Type B pancreatic cell (in vitro differentiated cells): Measurements from ENCODE around the gene TSPAN2. TPM values are rescaled to one million over a fixed set of nuclear protein-coding genes. Genes with fewer than 3 reads are reported as not detected.

Experiments used
- DNase-seq: peaks from one replicate; pipeline ENCODE4 v3.0.0; 2021; ENCODE audit warnings: mixed read lengths; ENCODE audit not compliant: unreplicated experiment; ENCODE audit errors: extremely low spot score
- H3K27ac Mint-ChIP-seq: 2 replicates; pipeline ENCODE4 v1.8.0; 2021; ENCODE audit warnings: mild to moderate bottlenecking, mixed read lengths
- H3K27me3 Mint-ChIP-seq: 2 replicates; pipeline ENCODE4 v1.8.0; 2021; ENCODE audit warnings: mixed read lengths
- H3K36me3 Mint-ChIP-seq: 2 replicates; pipeline ENCODE4 v1.8.0; 2021; ENCODE audit warnings: mixed read lengths
- H3K4me1 Mint-ChIP-seq: one replicate; pipeline ENCODE4 v1.8.0; 2021; ENCODE audit warnings: mixed read lengths; ENCODE audit not compliant: unreplicated experiment
- H3K4me3 Mint-ChIP-seq: 2 replicates; pipeline ENCODE4 v1.8.0; 2021; ENCODE audit warnings: mild to moderate bottlenecking, mixed read lengths
- H3K9me3 Mint-ChIP-seq: 2 replicates; pipeline ENCODE4 v1.8.0; 2021; ENCODE audit warnings: mixed read lengths
- CTCF ChIP-seq: fragments of 200-600 bp; sonication (generic); conservative IDR thresholded peaks from 2 replicates; pipeline ENCODE4 v1.5.0; 2021; ENCODE audit warnings: antibody characterized with exemption, mild to moderate bottlenecking
- total RNA-seq: library from RNA; stranded (reverse); gene quantifications from 2 replicates; pipeline ENCODE4 v1.2.1, GENCODE V29; 2021; ENCODE audit warnings: low replicate concordance

TSPAN2 gene
- total RNA-seq, 1 donor from 2014 or later = 29.6 TPM

- Mint-ChIP-seq H3K9me3 (no peaks in the 10 kb centered on the region), H3K4me3 (no peak overlapping the region), H3K36me3 (no peaks in the 10 kb centered on the region), H3K4me1 (no peaks in the 10 kb centered on the region), H3K27me3 (no peaks in the 10 kb centered on the region), H3K27ac (no peak overlapping the region)
- DNase-seq = no peak
- TF ChIP-seq CTCF = no peak
These were observed 52.3 kb downstream of the TSPAN2 start for GRCh38 chr1:115036814-115037507.

GRCh38 chr1:115035652-115036051 lies 53.7 kb downstream of the TSPAN2 start:
- TF ChIP-seq CTCF = no peak
- no peak for DNase-seq
- no peaks in the 10 kb centered on the region for H3K9me3 Mint-ChIP-seq
- no peak overlapping the region for H3K27ac Mint-ChIP-seq
- H3K4me3 Mint-ChIP-seq = no peak overlapping the region
- H3K36me3 Mint-ChIP-seq = no peaks in the 10 kb centered on the region
- no peaks in the 10 kb centered on the region for H3K27me3 Mint-ChIP-seq
- H3K4me1 Mint-ChIP-seq = no peaks in the 10 kb centered on the region

GRCh38 chr1:115031595-115031994 lies 57.7 kb downstream of the TSPAN2 start:
- no peak for DNase-seq
- Mint-ChIP-seq H3K4me1 (no peaks in the 10 kb centered on the region), H3K36me3 (no peaks in the 10 kb centered on the region), H3K9me3 (no peaks in the 10 kb centered on the region), H3K27ac (no peak overlapping the region), H3K27me3 (peaks cover 3% of the 10 kb centered on the region), H3K4me3 (no peak overlapping the region)
- TF ChIP-seq CTCF = no peak

GRCh38 chr1:115029526-115029925 lies 59.8 kb downstream of the TSPAN2 start, which contains the start of gene TSHB:
Gene TSHB (plus strand): TSS chr1:115029826. CDS start chr1:115033363, 3,537 bp downstream.
- no peaks in the 10 kb centered on the region for H3K4me1 Mint-ChIP-seq
- H3K27me3 Mint-ChIP-seq = peaks cover 3% of the 10 kb centered on the region
- no peaks in the 10 kb centered on the region for H3K36me3 Mint-ChIP-seq
- no peak for TF ChIP-seq CTCF
- no peaks in the 10 kb centered on the region for H3K9me3 Mint-ChIP-seq
- no peak for DNase-seq
- no peak within 1 kb of the TSS for H3K4me3 Mint-ChIP-seq
- no peak within 1 kb of the TSS for H3K27ac Mint-ChIP-seq

GRCh38 chr1:115023593-115023992 lies 65.7 kb downstream of the TSPAN2 start:
- no peaks in the 10 kb centered on the region for H3K36me3 Mint-ChIP-seq
- peaks cover 13% of the 10 kb centered on the region for H3K27me3 Mint-ChIP-seq
- H3K27ac Mint-ChIP-seq = no peak overlapping the region

More at GRCh38 chr1:115023593-115023992, 65.7 kb downstream of the TSPAN2 start:
- H3K9me3 Mint-ChIP-seq = no peaks in the 10 kb centered on the region
- no peak overlapping the region for H3K4me3 Mint-ChIP-seq
- H3K4me1 Mint-ChIP-seq = no peaks in the 10 kb centered on the region
- TF ChIP-seq CTCF = no peak
- DNase-seq = no peak
